Endothelial cell of umbilical vein (primary cell): ENCODE results near the gene CFTR. TPM values are rescaled to one million over a fixed set of nuclear protein-coding genes. Genes with fewer than 3 reads are reported as not detected.

Experiments used
- BruUV-seq: library from RNA; stranded (reverse); fragments of 400-500 nt; replicated peaks from 2 replicates; lab custom pipeline; 2021; lab: Mats Ljungman, UMichigan
- CTCF ChIA-PET: fragments of 300-600, 350-600 bp; sonication (Branson Sonifier 250); formaldehyde crosslinking; loops from one replicate; lab custom pipeline; 2021; ENCODE audit warnings: antibody characterized with exemption, inconsistent platforms; lab: Charles Lee
- POLR2A ChIA-PET: fragments of 300-600, 350-600 bp; sonication (Branson Sonifier 250); formaldehyde crosslinking; loops from one replicate; lab custom pipeline; 2021; ENCODE audit warnings: antibody characterized with exemption, inconsistent platforms; lab: Charles Lee
- DNase-seq: peaks from one replicate; pipeline ENCODE4 v3.0.0-alpha.2; 2011; ENCODE audit warnings: low read depth, low spot score
- FAIRE-seq: peaks from 2 replicates; lab custom pipeline; 2011; peaks lifted over from hg19 to GRCh38; lab: Jason Lieb, UNC
- H2AFZ ChIP-seq: 2 replicates; pipeline ENCODE4 v1.6.0; 2012; ENCODE audit warnings: low read depth, low read length, control low read depth, inconsistent platforms
- H3K27ac ChIP-seq: 2 replicates; pipeline ENCODE4 v1.5.1; 2011; ENCODE audit warnings: low read depth, mild to moderate bottlenecking, control low read depth, low read length, moderate library complexity; ENCODE audit not compliant: insufficient read depth
- H3K27me3 ChIP-seq, 2 experiments: 2 replicates each; pipeline versions ENCODE4 v1.6.0 to v1.6.1; 2011; ENCODE audit warnings: low read length in 2 of 2, mixed read lengths in 1 of 2; ENCODE audit not compliant: control insufficient read depth in 2 of 2, insufficient read depth in 2 of 2
- H3K36me3 ChIP-seq, 2 experiments: 2 replicates in 1 of 2; 3 replicates in 1 of 2; pipeline ENCODE4 v1.5.1; 2011; ENCODE audit warnings: low read length in 2 of 2, mild to moderate bottlenecking in 1 of 2, moderate library complexity in 1 of 2; ENCODE audit not compliant: control insufficient read depth in 2 of 2, insufficient read depth in 2 of 2; ENCODE audit errors: extremely low read depth in 1 of 2
- H3K4me1 ChIP-seq: 3 replicates; pipeline ENCODE4 v1.5.1; 2011; ENCODE audit warnings: mild to moderate bottlenecking, low read length; ENCODE audit not compliant: control insufficient read depth, insufficient read depth; ENCODE audit errors: extremely low read depth
- H3K4me2 ChIP-seq: 2 replicates; pipeline ENCODE4 v1.6.1; 2011; ENCODE audit warnings: low read length, control low read depth, mixed read lengths; ENCODE audit not compliant: insufficient read depth
- H3K4me3 ChIP-seq, 3 experiments: fragments of 200-600 bp in 1 of 3; sonication (generic), shearing (Covaris generic) in 1 of 3; replicated peaks in 1 of 3; 2 replicates each; pipeline ENCODE4 v1.5.1; 2011 to 2016; ENCODE audit warnings: control low read depth in 3 of 3, low read length in 3 of 3, mild to moderate bottlenecking in 2 of 3, inconsistent platforms in 1 of 3, low read depth in 1 of 3, moderate library complexity in 1 of 3; ENCODE audit not compliant: insufficient read depth in 1 of 3
- H3K79me2 ChIP-seq: 2 replicates; pipeline ENCODE4 v1.6.0; 2012; ENCODE audit warnings: low read length, inconsistent platforms; ENCODE audit not compliant: control insufficient read depth, insufficient read depth
- H3K9ac ChIP-seq: replicated peaks from 2 replicates; pipeline ENCODE3; 2011; ENCODE audit warnings: low read length, control low read depth; ENCODE audit not compliant: insufficient read depth; ENCODE audit errors: extremely low read depth
- H3K9me1 ChIP-seq: replicated peaks from 3 replicates; pipeline ENCODE4 v1.6.0; 2011; ENCODE audit warnings: mild to moderate bottlenecking, low read length; ENCODE audit not compliant: control insufficient read depth, insufficient read depth; ENCODE audit errors: extremely low read depth
- H3K9me3 ChIP-seq: replicated peaks from 2 replicates; pipeline ENCODE4 v1.5.1; 2012; ENCODE audit warnings: low read length, inconsistent platforms; ENCODE audit not compliant: control insufficient read depth, insufficient read depth
- H4K20me1 ChIP-seq: replicated peaks from 2 replicates; pipeline ENCODE3; 2011; ENCODE audit warnings: mild to moderate bottlenecking, low read length; ENCODE audit not compliant: control insufficient read depth, insufficient read depth; ENCODE audit errors: extremely low read depth
- CTCF ChIP-seq, 2 donors: IDR thresholded peaks; 1 replicate in 1 of 2; 2 replicates in 1 of 2; pipeline ENCODE4 v1.5.1; 2011; ENCODE audit warnings: low read length in 2 of 2, mild to moderate bottlenecking in 2 of 2, moderate library complexity in 2 of 2, control low read depth in 1 of 2, inconsistent platforms in 1 of 2, low read depth in 1 of 2; ENCODE audit not compliant: insufficient read depth in 1 of 2; ENCODE audit errors: extremely low read depth in 1 of 2
- EZH2 ChIP-seq: IDR thresholded peaks from 2 replicates; pipeline ENCODE4 v1.6.1; 2012; ENCODE audit warnings: borderline replicate concordance, low read depth, mild to moderate bottlenecking, moderate library complexity, low read length, inconsistent platforms; ENCODE audit not compliant: severe bottlenecking
- GATA2 ChIP-seq: IDR thresholded peaks from 2 replicates; pipeline ENCODE4 v1.7.0; 2011; ENCODE audit warnings: low read depth, mild to moderate bottlenecking, moderate library complexity, mixed read lengths, low read length; ENCODE audit not compliant: insufficient read length, insufficient read depth
- JUN ChIP-seq: IDR thresholded peaks from 2 replicates; pipeline ENCODE4 v1.6.1; 2011; ENCODE audit warnings: borderline replicate concordance, low read depth; ENCODE audit not compliant: insufficient read length, insufficient read depth
- MAX ChIP-seq: IDR thresholded peaks from 2 replicates; pipeline ENCODE4 v1.6.1; 2011; ENCODE audit not compliant: insufficient read depth, insufficient read length
- MYC ChIP-seq: IDR thresholded peaks from one replicate; pipeline ENCODE4 v1.6.1; 2011; ENCODE audit warnings: mild to moderate bottlenecking, low read depth, low read length
- POLR2A ChIP-seq: IDR thresholded peaks from 2 replicates; pipeline ENCODE4 v1.6.1; 2012; ENCODE audit warnings: low read depth, mild to moderate bottlenecking, control low read depth, low read length
- POLR2AphosphoS5 ChIP-seq: IDR thresholded peaks from 2 replicates; pipeline ENCODE4 v1.6.1; 2012; ENCODE audit warnings: low read depth, mild to moderate bottlenecking, control low read depth, low read length, moderate library complexity; ENCODE audit not compliant: insufficient read depth
- dilution Hi-C: fragments of 300-500 bp; cut with MboI; formaldehyde crosslinking; loops from one replicate; pipeline ENCODE4 v1.15.0; 2019; ENCODE audit warnings: low sequenced_read_pairs; ENCODE audit not compliant: extremely low pct_ligation_motif_present
- intact Hi-C: fragments of 100-400 bp; cut with micrococcal nuclease; formaldehyde crosslinking; loops from one replicate; pipeline ENCODE4 v1.10.0; 2022
- polyA plus RNA-seq, 4 experiments: library from polyadenylated mRNA; depleted of rRNA in 3 of 4; stranded (reverse) in 3 of 4; unstranded in 1 of 4; fragments of >200 nt; gene quantifications; 2 replicates each; pipeline versions ENCODE4 v1.2.1 to v1.2.3, GENCODE V29; 2011 to 2012; ENCODE audit warnings: missing spikeins in 1 of 4
- total RNA-seq: library from RNA; stranded (reverse); gene quantifications from 2 replicates; pipeline ENCODE4 v1.2.3, GENCODE V29; 2021

The CFTR gene
- total and polyA plus RNA-seq, 2 donors (not counting 3 experiments of a cell fraction or from before 2014, with no cell fraction given) = 0.03 TPM; not detected in 1

GRCh38 chr7:117493460-117493859 lies 13.6 kb downstream of the CFTR start:
- CTCF ChIA-PET = interaction anchor here (0.9 kb wide), 1 partner anchor 8 kb away, joined by 3 read pairs; no protein-coding TSS in a partner anchor
- Histone ChIP-seq H3K27me3 (peaks cover 0 to 2% of the 10 kb centered on the region in 2 experiments), H3K9me3 (no peaks in the 10 kb centered on the region), H3K4me3 (no peak overlapping the region), H3K4me1 (no peaks in the 10 kb centered on the region), H3K9ac (no peak overlapping the region), H3K79me2 (no peaks in the 10 kb centered on the region), H3K9me1 (no peaks in the 10 kb centered on the region), H3K27ac (no peak overlapping the region), H2AFZ (no peak overlapping the region), H3K4me2 (no peak overlapping the region), H4K20me1 (no peaks in the 10 kb centered on the region), H3K36me3 (no peaks in the 10 kb centered on the region)
- BruUV-seq = no TSS peak
- TF ChIP-seq JUN = no peak
- TF ChIP-seq GATA2 = no peak
- no peak for TF ChIP-seq POLR2AphosphoS5
- no peak for TF ChIP-seq MAX
- TF ChIP-seq EZH2 = no peak
- no peak for TF ChIP-seq MYC
- DNase-seq = no peak
- FAIRE-seq = no peak
- dilution Hi-C loops = no loop called here
- intact Hi-C loops = no loop called here
- POLR2A ChIA-PET = no interaction called here

- BruUV-seq = no TSS peak
Observed at GRCh38 chr7:117495308-117495707, 15.5 kb downstream of the CFTR start.

More at GRCh38 chr7:117495308-117495707, 15.5 kb downstream of the CFTR start:
- ChIA-PET CTCF (interaction anchor here (1.0 kb wide), 1 partner anchor 10 kb away, joined by 3 read pairs; no protein-coding TSS in a partner anchor), POLR2A (no interaction called here)
- H2AFZ ChIP-seq = no peak overlapping the region
- FAIRE-seq = no peak
- no peak for TF ChIP-seq GATA2
- TF ChIP-seq POLR2A = no peak
- no peak for TF ChIP-seq MYC
- TF ChIP-seq CTCF (IDR thresholded peaks at IDR 0.05; ENCODE audit: extremely low read depth in 1 of 2, insufficient read depth in 1 of 2, low read depth in 1 of 2, low read length in 2 of 2) = no peak
- no peak for TF ChIP-seq EZH2
- TF ChIP-seq JUN = no peak
- no peaks in the 10 kb centered on the region for H3K9me1 ChIP-seq
- H3K9ac ChIP-seq = no peak overlapping the region
- H3K9me3 ChIP-seq = no peaks in the 10 kb centered on the region
- H3K27ac ChIP-seq = no peak overlapping the region
- H3K4me1 ChIP-seq = no peaks in the 10 kb centered on the region
- H3K4me3 ChIP-seq = no peak overlapping the region
- intact Hi-C loops (no loop called here), dilution Hi-C loops (no loop called here)
- H3K27me3 ChIP-seq = peaks cover 0 to 2% of the 10 kb centered on the region in 2 experiments
- no peak overlapping the region for H3K4me2 ChIP-seq
- no peaks in the 10 kb centered on the region for H4K20me1 ChIP-seq
- no peak for DNase-seq
- H3K79me2 ChIP-seq = no peaks in the 10 kb centered on the region
- no peaks in the 10 kb centered on the region for H3K36me3 ChIP-seq
